SK-N-SH treated with all-trans-retinoic acid at 6 μM for 48 hours (cell line): ENCODE results near the gene KDR.

ENCODE experiments used
- ARNTL ChIP-seq: fragments of 450-650 bp; formaldehyde crosslinking; IDR thresholded peaks from 2 replicates; pipeline ENCODE4 v1.5.0; 2020; ENCODE audit warnings: low read depth, mild to moderate bottlenecking, moderate library complexity, borderline replicate concordance
- CREB5 ChIP-seq: fragments of 250-450 bp; sonication (Bioruptor Pico); IDR thresholded peaks from 2 replicates; pipeline ENCODE4 v1.5.1; 2020; ENCODE audit warnings: low read depth, mild to moderate bottlenecking, moderate library complexity
- CSDC2 ChIP-seq: fragments of 250-450 bp; sonication (Bioruptor Pico); IDR thresholded peaks from 2 replicates; pipeline ENCODE4 v1.5.0; 2020; ENCODE audit warnings: mild to moderate bottlenecking, moderate library complexity
- CSRNP3 ChIP-seq: fragments of 250-450 bp; sonication (Bioruptor Pico); IDR thresholded peaks from 2 replicates; pipeline ENCODE4 v1.5.1; 2021; ENCODE audit warnings: mild to moderate bottlenecking, moderate library complexity
- GLIS3 ChIP-seq: fragments of 250-450 bp; sonication (Bioruptor Pico); IDR thresholded peaks from 2 replicates; pipeline ENCODE4 v1.5.0; 2020; ENCODE audit warnings: mild to moderate bottlenecking, moderate library complexity
- PATZ1 ChIP-seq: fragments of 250-450 bp; sonication (Bioruptor Pico); IDR thresholded peaks from 2 replicates; pipeline ENCODE4 v1.8.0; 2020; ENCODE audit warnings: mild to moderate bottlenecking, moderate library complexity, borderline replicate concordance
- POU6F1 ChIP-seq: fragments of 250-450 bp; sonication (Bioruptor Pico); IDR thresholded peaks from 2 replicates; pipeline ENCODE4 v1.8.0; 2021; ENCODE audit warnings: low read depth, mild to moderate bottlenecking, moderate library complexity, borderline replicate concordance
- PPARA ChIP-seq: fragments of 250-450 bp; sonication (Bioruptor Pico); IDR thresholded peaks from 2 replicates; pipeline ENCODE4 v1.5.0; 2020; ENCODE audit warnings: mild to moderate bottlenecking, borderline replicate concordance
- SNAI2 ChIP-seq: fragments of 250-450 bp; sonication (Bioruptor Pico); IDR thresholded peaks from 2 replicates; pipeline ENCODE4 v1.5.0; 2020; ENCODE audit warnings: mild to moderate bottlenecking, moderate library complexity
- TCF4 ChIP-seq: fragments of 250-450 bp; sonication (Bioruptor Pico); IDR thresholded peaks from 2 replicates; pipeline ENCODE4 v1.8.0; 2021; ENCODE audit warnings: mild to moderate bottlenecking, moderate library complexity, borderline replicate concordance
- ZFP3 ChIP-seq: fragments of 250-450 bp; sonication (Bioruptor Pico); IDR thresholded peaks from 2 replicates; pipeline ENCODE4 v1.5.0; 2020; ENCODE audit warnings: mild to moderate bottlenecking, moderate library complexity
- ZFP30 ChIP-seq: fragments of 450-650 bp; formaldehyde crosslinking; IDR thresholded peaks from 2 replicates; pipeline ENCODE4 v1.5.0; 2022; ENCODE audit warnings: mild to moderate bottlenecking, moderate library complexity
- ZNF8 ChIP-seq: fragments of 450-650 bp; formaldehyde crosslinking; IDR thresholded peaks from 2 replicates; pipeline ENCODE4 v1.5.0; 2020; ENCODE audit warnings: mild to moderate bottlenecking, moderate library complexity

GRCh38 chr4:55079451-55080173 is 45.8 kb downstream of the KDR start:
- TF ChIP-seq CREB5 (CRISPR knock-in tag) (no peak), ARNTL (CRISPR knock-in tag) (no peak), PATZ1 (CRISPR knock-in tag) (no peak), GLIS3 (no peak), CSRNP3 (CRISPR knock-in tag) (no peak), TCF4 (CRISPR knock-in tag) (no peak), PPARA (no peak), CSDC2 (CRISPR knock-in tag) (no peak), SNAI2 (no peak), ZFP30 (CRISPR knock-in tag) (no peak), POU6F1 (CRISPR knock-in tag) (no peak), ZNF8 (CRISPR knock-in tag) (no peak), ZFP3 (no peak)
